A673 (cell line): Measurements from ENCODE around the gene MFN2. TPM values are rescaled to one million over a fixed set of nuclear protein-coding genes. Genes with fewer than 3 reads are reported as not detected.

ENCODE experiments used
- BruUV-seq: library from RNA; stranded (reverse); fragments of 400-500 nt; replicated peaks from 2 replicates; lab custom pipeline; 2021; lab: Mats Ljungman, UMichigan
- CTCF ChIA-PET: fragments of 300-600 bp; sonication (Branson Sonifier 250); formaldehyde crosslinking; loops from one replicate; lab custom pipeline; 2022; ENCODE audit warnings: antibody characterized with exemption; lab: Charles Lee
- POLR2A ChIA-PET: fragments of 300-600 bp; sonication (Branson Sonifier 250); formaldehyde crosslinking; loops from one replicate; lab custom pipeline; 2022; ENCODE audit warnings: antibody characterized with exemption; ENCODE audit not compliant: low non-redundant PET; lab: Charles Lee
- DNase-seq: peaks from one replicate; pipeline ENCODE4 v3.0.0-alpha.2; 2015; ENCODE audit warnings: low spot score
- H3K27ac ChIP-seq: fragments of 200-600 bp; sonication (generic); 2 replicates; pipeline ENCODE4 v1.5.1; 2016; ENCODE audit warnings: mixed run types, low read depth, mild to moderate bottlenecking, mixed read lengths, antibody characterized with exemption, low read length; ENCODE audit not compliant: poor library complexity, severe bottlenecking
- H3K27me3 ChIP-seq: fragments of 200-600 bp; sonication (generic); replicated peaks from 2 replicates; pipeline ENCODE4 v1.6.1; 2017; ENCODE audit warnings: mixed run types, low read depth, mild to moderate bottlenecking, mixed read lengths, antibody characterized with exemption, low read length; ENCODE audit not compliant: insufficient read depth, poor library complexity
- H3K36me3 ChIP-seq: fragments of 200-600 bp; sonication (generic); 2 replicates; pipeline ENCODE4 v1.6.1; 2016; ENCODE audit warnings: mixed run types, mild to moderate bottlenecking, mixed read lengths, antibody characterized with exemption, low read length; ENCODE audit not compliant: insufficient read depth, poor library complexity, severe bottlenecking
- H3K4me1 ChIP-seq: fragments of 200-600 bp; sonication (generic); 2 replicates; pipeline ENCODE4 v1.6.1; 2017; ENCODE audit warnings: mixed run types, mild to moderate bottlenecking, mixed read lengths, antibody characterized with exemption, low read length; ENCODE audit not compliant: insufficient read depth, poor library complexity, severe bottlenecking
- H3K4me3 ChIP-seq: fragments of 200-600 bp; sonication (generic); 2 replicates; pipeline ENCODE4 v1.5.1; 2016; ENCODE audit warnings: low read depth, mixed run types, mild to moderate bottlenecking, mixed read lengths, low read length; ENCODE audit not compliant: poor library complexity, severe bottlenecking
- H3K9me3 ChIP-seq: fragments of 200-600 bp; sonication (generic); 2 replicates; pipeline ENCODE4 v1.6.1; 2016; ENCODE audit warnings: mixed run types, low read depth, mild to moderate bottlenecking, mixed read lengths, antibody characterized with exemption, low read length; ENCODE audit not compliant: poor library complexity, severe bottlenecking
- EZH2 ChIP-seq: fragments of 200-600 bp; sonication (generic); IDR thresholded peaks from 2 replicates; pipeline ENCODE4 v1.6.1; 2017; ENCODE audit warnings: borderline replicate concordance, low read depth, mild to moderate bottlenecking, mixed read lengths, antibody characterized with exemption, low read length; ENCODE audit not compliant: poor library complexity, severe bottlenecking
- intact Hi-C: fragments of 100-400 bp; cut with micrococcal nuclease; formaldehyde crosslinking; loops from one replicate; pipeline ENCODE4 v1.10.0; 2022; ENCODE audit not compliant: unreplicated experiment
- total RNA-seq: library from RNA; stranded (reverse); gene quantifications from 2 replicates; pipeline ENCODE4 v1.2.3, GENCODE V29; 2021
- TF ChIP-seq, protein P1 (sequence below): fragments of 300-800, 200-600 bp; sonication (generic); conservative IDR thresholded peaks from 2 replicates; pipeline ENCODE4 v1.5.1; 2017; ENCODE audit warnings: low read depth, mild to moderate bottlenecking, antibody characterized with exemption, low read length, moderate library complexity, mixed read lengths

MFN2 gene
- total RNA-seq, 1 experiment from 2014 or later, result 160 TPM

DNA sequence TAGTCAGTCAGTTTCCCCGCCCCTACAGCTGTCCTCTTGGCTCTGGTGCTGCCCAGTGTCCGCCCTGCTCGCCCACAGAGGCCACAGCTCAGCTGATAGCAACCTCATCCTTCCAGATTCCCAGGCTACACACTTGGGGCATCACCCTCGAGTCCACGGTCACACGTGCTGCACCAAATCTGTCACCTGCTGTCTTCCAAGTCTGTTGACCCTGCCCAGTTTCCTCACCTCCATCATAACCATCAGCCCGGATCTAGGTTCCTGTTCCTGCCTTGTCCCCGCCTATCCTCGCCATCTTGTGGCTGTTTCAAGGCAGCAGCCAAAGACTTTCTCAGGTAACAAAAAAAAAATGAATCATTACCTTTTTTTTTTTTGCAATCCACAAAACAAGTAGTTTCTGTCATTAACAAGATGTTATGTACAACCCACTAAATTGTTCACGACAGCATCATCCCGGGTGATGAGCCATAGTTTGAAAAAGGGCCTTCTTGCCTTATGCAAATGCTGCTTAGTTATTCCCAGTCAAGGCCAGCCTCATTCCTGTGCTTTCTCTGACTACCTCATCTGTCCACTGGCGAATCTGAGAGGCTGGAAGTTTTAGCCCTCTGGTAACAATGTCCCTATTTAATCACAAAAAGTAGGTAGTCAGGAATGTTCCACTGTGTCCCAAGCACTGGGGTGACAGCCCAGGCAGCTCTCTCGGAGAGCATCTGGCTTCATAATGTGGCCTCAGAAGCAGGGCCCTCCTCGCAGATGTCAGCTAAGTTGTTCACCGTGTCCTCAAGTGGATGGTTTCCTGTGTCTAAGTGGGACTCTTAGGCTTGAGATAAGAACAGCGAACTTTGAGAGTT, 34.1 kb downstream of the MFN2 start:
- peaks cover 35% of the 10 kb centered on the region for H3K36me3 ChIP-seq
- no peaks in the 10 kb centered on the region for H3K4me1 ChIP-seq
- no peaks in the 10 kb centered on the region for H3K27me3 ChIP-seq
- intact Hi-C loops, result no loop called here
- peak overlapping the region; percentile 4 for H3K27ac ChIP-seq
- H3K9me3 ChIP-seq, result no peaks in the 10 kb centered on the region
- DNase-seq, result no peak
- no TSS peak for BruUV-seq
- TF ChIP-seq, protein P1, sequence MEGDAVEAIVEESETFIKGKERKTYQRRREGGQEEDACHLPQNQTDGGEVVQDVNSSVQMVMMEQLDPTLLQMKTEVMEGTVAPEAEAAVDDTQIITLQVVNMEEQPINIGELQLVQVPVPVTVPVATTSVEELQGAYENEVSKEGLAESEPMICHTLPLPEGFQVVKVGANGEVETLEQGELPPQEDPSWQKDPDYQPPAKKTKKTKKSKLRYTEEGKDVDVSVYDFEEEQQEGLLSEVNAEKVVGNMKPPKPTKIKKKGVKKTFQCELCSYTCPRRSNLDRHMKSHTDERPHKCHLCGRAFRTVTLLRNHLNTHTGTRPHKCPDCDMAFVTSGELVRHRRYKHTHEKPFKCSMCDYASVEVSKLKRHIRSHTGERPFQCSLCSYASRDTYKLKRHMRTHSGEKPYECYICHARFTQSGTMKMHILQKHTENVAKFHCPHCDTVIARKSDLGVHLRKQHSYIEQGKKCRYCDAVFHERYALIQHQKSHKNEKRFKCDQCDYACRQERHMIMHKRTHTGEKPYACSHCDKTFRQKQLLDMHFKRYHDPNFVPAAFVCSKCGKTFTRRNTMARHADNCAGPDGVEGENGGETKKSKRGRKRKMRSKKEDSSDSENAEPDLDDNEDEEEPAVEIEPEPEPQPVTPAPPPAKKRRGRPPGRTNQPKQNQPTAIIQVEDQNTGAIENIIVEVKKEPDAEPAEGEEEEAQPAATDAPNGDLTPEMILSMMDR, result peak; percentile 32; the same call in 1 of the 2 replicates
- TF ChIP-seq EZH2, result no peak
- POLR2A ChIA-PET, result no interaction called here
- CTCF ChIA-PET, result no interaction called here
- no peak overlapping the region for H3K4me3 ChIP-seq

DNA sequence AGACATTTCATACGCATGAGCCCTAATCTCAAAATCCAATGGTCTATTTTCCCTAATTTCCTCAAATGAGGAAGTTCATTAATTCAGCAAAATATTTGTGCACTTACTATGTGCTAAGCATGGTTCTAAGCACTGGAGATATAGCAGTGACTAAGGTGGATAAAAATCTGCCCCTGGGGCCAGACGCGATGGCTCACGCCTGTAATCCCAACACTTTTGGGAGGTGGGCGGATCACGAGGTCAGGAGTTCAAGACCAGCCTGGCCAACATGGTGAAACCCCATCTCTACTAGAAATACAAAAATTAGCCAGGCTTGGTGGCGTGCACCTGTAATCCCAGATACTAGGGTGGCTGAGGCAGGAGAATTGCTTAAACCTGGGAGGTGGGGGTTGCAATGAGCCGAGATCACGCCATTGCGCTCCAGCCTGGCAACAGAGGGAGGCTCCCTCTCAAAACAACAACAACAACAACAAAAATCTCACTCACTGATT, 34.8 kb downstream of the MFN2 start:
- intact Hi-C loops, result no loop called here
- no TSS peak for BruUV-seq
- Histone ChIP-seq H3K9me3 (no peaks in the 10 kb centered on the region), H3K4me1 (no peaks in the 10 kb centered on the region), H3K4me3 (no peak overlapping the region), H3K27me3 (no peaks in the 10 kb centered on the region), H3K36me3 (peaks cover 31% of the 10 kb centered on the region), H3K27ac (no peak overlapping the region)
- ChIA-PET POLR2A (no interaction called here), CTCF (no interaction called here)
- TF ChIP-seq, protein P1, result no peak
- DNase-seq, result no peak

DNA sequence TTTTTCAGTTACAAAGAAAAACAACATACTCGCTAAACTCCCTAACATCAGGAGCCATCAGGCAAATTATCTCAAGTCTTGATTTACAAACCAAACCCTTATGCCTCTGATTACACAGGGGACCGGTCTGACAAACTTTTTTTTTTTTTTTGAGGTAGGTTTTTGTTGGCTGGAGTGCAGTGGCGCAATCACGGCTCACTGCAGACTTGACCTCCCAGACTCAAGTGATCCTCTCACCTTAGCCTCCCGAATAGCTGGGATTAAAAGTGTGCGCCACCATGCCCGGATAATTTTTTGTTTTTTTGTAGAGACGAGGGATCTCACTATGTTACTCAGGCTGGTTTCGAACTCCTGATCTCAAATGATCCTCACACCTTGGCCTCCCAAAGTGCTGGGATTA, 35.3 kb downstream of the MFN2 start:
- ChIA-PET POLR2A (no interaction called here), CTCF (no interaction called here)
- no peak for DNase-seq
- Histone ChIP-seq H3K27me3 (no peaks in the 10 kb centered on the region), H3K4me3 (no peak overlapping the region), H3K27ac (no peak overlapping the region), H3K9me3 (no peaks in the 10 kb centered on the region), H3K4me1 (no peaks in the 10 kb centered on the region), H3K36me3 (peaks cover 26% of the 10 kb centered on the region)
- no peak for TF ChIP-seq EZH2
- TF ChIP-seq, protein P1, result no peak
- intact Hi-C loops, result no loop called here
- no TSS peak for BruUV-seq
